ENCODE data around the gene COX6A2. TPM values are rescaled to one million over a fixed set of nuclear protein-coding genes. Genes with fewer than 3 reads are reported as not detected.

COX6A2 gene
- total and polyA plus RNA-seq, 8 donors: 1.4 to 8.2 TPM; not detected in 6

GRCh38 chr16:31416371-31416770 is 11.8 kb downstream of the COX6A2 start:
- DNase-seq: no peak
- intact Hi-C loops (cut with DNase I; ENCODE audit: low total_unique reads): no loop called here
- H3K4me1 ChIP-seq: no peaks in the 10 kb centered on the region
- H3K9me3 ChIP-seq: peaks cover 0 to 5% (median 2%) of the 10 kb centered on the region in 4 donors
- no peak for TF ChIP-seq EP300 (IDR thresholded peaks at IDR 0.05)
- TF ChIP-seq, protein P1, sequence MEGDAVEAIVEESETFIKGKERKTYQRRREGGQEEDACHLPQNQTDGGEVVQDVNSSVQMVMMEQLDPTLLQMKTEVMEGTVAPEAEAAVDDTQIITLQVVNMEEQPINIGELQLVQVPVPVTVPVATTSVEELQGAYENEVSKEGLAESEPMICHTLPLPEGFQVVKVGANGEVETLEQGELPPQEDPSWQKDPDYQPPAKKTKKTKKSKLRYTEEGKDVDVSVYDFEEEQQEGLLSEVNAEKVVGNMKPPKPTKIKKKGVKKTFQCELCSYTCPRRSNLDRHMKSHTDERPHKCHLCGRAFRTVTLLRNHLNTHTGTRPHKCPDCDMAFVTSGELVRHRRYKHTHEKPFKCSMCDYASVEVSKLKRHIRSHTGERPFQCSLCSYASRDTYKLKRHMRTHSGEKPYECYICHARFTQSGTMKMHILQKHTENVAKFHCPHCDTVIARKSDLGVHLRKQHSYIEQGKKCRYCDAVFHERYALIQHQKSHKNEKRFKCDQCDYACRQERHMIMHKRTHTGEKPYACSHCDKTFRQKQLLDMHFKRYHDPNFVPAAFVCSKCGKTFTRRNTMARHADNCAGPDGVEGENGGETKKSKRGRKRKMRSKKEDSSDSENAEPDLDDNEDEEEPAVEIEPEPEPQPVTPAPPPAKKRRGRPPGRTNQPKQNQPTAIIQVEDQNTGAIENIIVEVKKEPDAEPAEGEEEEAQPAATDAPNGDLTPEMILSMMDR (IDR thresholded peaks at IDR 0.05): no peak
- TF ChIP-seq POLR2AphosphoS5 (IDR thresholded peaks at IDR 0.05): no peak
- no peak for TF ChIP-seq POLR2A (IDR thresholded peaks at IDR 0.05)
- H3K27ac ChIP-seq: no peak overlapping the region
- no peaks in the 10 kb centered on the region for H3K36me3 ChIP-seq
- H3K4me3 ChIP-seq: no peak overlapping the region
- WGBS, 5 donors: 71 to 84% (median 78%) methylated on average over 11 of the region's 11 CpGs
- peaks cover 0 to 19% (median 2%) of the 10 kb centered on the region in 3 donors for H3K27me3 ChIP-seq

DNA sequence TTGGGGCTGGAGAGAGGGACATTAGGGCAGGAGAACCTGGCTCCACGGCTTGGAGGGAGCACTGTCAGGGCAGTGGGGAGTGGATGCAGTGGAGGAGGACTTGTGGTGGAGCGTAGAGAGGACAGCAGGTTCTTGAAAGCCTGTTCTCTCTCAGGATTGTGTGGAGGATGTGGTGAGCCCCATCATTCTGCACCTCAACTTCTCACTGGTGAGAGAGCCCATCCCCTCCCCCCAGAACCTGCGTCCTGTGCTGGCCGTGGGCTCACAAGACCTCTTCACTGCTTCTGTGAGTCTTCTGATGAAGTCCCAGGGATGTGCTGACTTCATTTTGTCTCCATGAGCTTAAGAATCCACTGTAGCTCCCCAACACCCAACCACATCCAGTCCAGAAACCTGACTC is 13.5 kb downstream of the COX6A2 start:
- no peak for DNase-seq
- Histone ChIP-seq H3K27me3 (peaks cover 0 to 33% (median 0%) of the 10 kb centered on the region in 3 donors), H3K36me3 (no peaks in the 10 kb centered on the region), H3K27ac (no peak overlapping the region), H3K4me3 (no peak overlapping the region), H3K9me3 (peaks cover 0 to 5% (median 2%) of the 10 kb centered on the region in 4 donors), H3K4me1 (no peaks in the 10 kb centered on the region)
- TF ChIP-seq, protein P1 (IDR thresholded peaks at IDR 0.05): no peak
- TF ChIP-seq POLR2AphosphoS5 (IDR thresholded peaks at IDR 0.05) (no peak), EP300 (IDR thresholded peaks at IDR 0.05) (no peak), POLR2A (IDR thresholded peaks at IDR 0.05) (no peak)
- intact Hi-C loops (cut with DNase I; ENCODE audit: low total_unique reads): no loop called here
- 71 to 88% (median 76%) methylated on average over 4 of the region's 4 CpGs for WGBS, 5 donors

DNA sequence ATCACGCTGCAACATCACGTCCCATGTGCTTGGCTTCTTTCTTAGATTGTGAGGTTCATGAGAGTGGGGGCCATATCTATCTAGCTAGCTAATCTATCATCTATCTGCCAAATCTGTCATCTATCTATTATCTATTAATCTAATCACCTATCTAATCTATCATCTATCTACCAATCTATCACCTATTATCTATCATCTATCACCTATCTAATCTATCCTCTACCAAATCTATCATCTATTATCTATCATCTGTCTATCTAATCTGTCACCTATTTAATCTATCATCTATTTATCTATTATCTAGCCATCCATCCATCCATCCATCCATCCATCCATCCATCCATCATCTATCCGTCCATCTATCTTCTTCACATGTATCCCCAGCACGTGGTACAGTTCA is 14.2 kb downstream of the COX6A2 start:
- Histone ChIP-seq H3K36me3 (no peaks in the 10 kb centered on the region), H3K27me3 (peaks cover 0 to 35% (median 0%) of the 10 kb centered on the region in 3 donors), H3K27ac (no peak overlapping the region), H3K4me3 (no peak overlapping the region), H3K9me3 (peaks cover 0 to 5% (median 2%) of the 10 kb centered on the region in 4 donors), H3K4me1 (no peaks in the 10 kb centered on the region)
- intact Hi-C loops (cut with DNase I; ENCODE audit: low total_unique reads): no loop called here
- TF ChIP-seq POLR2A (IDR thresholded peaks at IDR 0.05) (no peak), EP300 (IDR thresholded peaks at IDR 0.05) (no peak), POLR2AphosphoS5 (IDR thresholded peaks at IDR 0.05) (no peak)
- WGBS, 5 donors: 73 to 84% (median 83%) methylated on average over 4 of the region's 4 CpGs
- no peak for DNase-seq

GRCh38 chr16:31413381-31413780 is 14.8 kb downstream of the COX6A2 start:
- no peak for DNase-seq
- no peak overlapping the region for H3K27ac ChIP-seq
- H3K27me3 ChIP-seq: peaks cover 0 to 37% (median 0%) of the 10 kb centered on the region in 3 donors
- 85 to 93% (median 87%) methylated on average over 5 of the region's 5 CpGs for WGBS, 5 donors
- TF ChIP-seq EP300 (IDR thresholded peaks at IDR 0.05) (no peak), POLR2AphosphoS5 (IDR thresholded peaks at IDR 0.05) (no peak), POLR2A (IDR thresholded peaks at IDR 0.05) (no peak)
- TF ChIP-seq, protein P1 (IDR thresholded peaks at IDR 0.05): no peak
- H3K4me1 ChIP-seq: no peaks in the 10 kb centered on the region
- peaks cover 0 to 5% (median 2%) of the 10 kb centered on the region in 4 donors for H3K9me3 ChIP-seq
- no peaks in the 10 kb centered on the region for H3K36me3 ChIP-seq
- intact Hi-C loops (cut with DNase I; ENCODE audit: low total_unique reads): no loop called here
- no peak overlapping the region for H3K4me3 ChIP-seq

GRCh38 chr16:31412750-31413149 is 15.4 kb downstream of the COX6A2 start:
- H3K27me3 ChIP-seq: peaks cover 0 to 36% (median 0%) of the 10 kb centered on the region in 3 donors
- 65 to 89% (median 85%) methylated on average over 5 to 10 of the region's 10 CpGs for WGBS, 5 donors
- peaks cover 0 to 4% (median under 1%) of the 10 kb centered on the region in 4 donors for H3K9me3 ChIP-seq
- no peak for TF ChIP-seq POLR2A (IDR thresholded peaks at IDR 0.05)
- TF ChIP-seq POLR2AphosphoS5 (IDR thresholded peaks at IDR 0.05): no peak
- intact Hi-C loops (cut with DNase I; ENCODE audit: low total_unique reads): no loop called here
- no peaks in the 10 kb centered on the region for H3K4me1 ChIP-seq
- no peaks in the 10 kb centered on the region for H3K36me3 ChIP-seq
- H3K4me3 ChIP-seq: no peak overlapping the region
- DNase-seq: no peak
- H3K27ac ChIP-seq: no peak overlapping the region
